SK-N-SH (cell line): Measurements from ENCODE around the gene INF2.

Source experiments
- CTCF ChIP-seq: fragments of 200-600 bp; sonication (generic); IDR thresholded peaks from 2 replicates; pipeline ENCODE4 v1.6.1; 2017; ENCODE audit warnings: antibody characterized with exemption, mild to moderate bottlenecking, moderate library complexity
- EZH2phosphoT487 ChIP-seq: fragments of 200-600 bp; sonication (generic); IDR thresholded peaks from 2 replicates; pipeline ENCODE4 v1.6.1; 2017; ENCODE audit warnings: low read depth, mixed run types, mild to moderate bottlenecking, antibody characterized with exemption, moderate library complexity, borderline replicate concordance
- YY1 ChIP-seq: IDR thresholded peaks from 2 replicates; pipeline ENCODE4 v1.4.0; 2012; ENCODE audit warnings: low read depth, mild to moderate bottlenecking

GRCh38 chr14:104734601-104734990 is 45.2 kb downstream of the INF2 start:
- TF ChIP-seq CTCF = no peak
- TF ChIP-seq YY1 = no peak
- TF ChIP-seq EZH2phosphoT487 = no peak
